HEK293T (cell line): ENCODE data around the gene VWA8.

Experiments
- FOXK2 ChIP-seq: fragments of 450-650 bp; IDR thresholded peaks from 2 replicates; pipeline ENCODE4 v1.6.1; 2016; ENCODE audit warnings: mild to moderate bottlenecking
- L3MBTL2 ChIP-seq: fragments of 450-650 bp; conservative IDR thresholded peaks from 2 replicates; pipeline ENCODE4 v1.6.1; 2016; ENCODE audit warnings: mild to moderate bottlenecking
- NFRKB ChIP-seq: fragments of 450-650 bp; IDR thresholded peaks from 2 replicates; pipeline ENCODE4 v1.6.1; 2016; ENCODE audit warnings: mild to moderate bottlenecking, moderate library complexity
- TARDBP ChIP-seq: fragments of 450-650 bp; IDR thresholded peaks from 2 replicates; pipeline ENCODE4 v1.6.1; 2016
- TF ChIP-seq, protein P1 (sequence below): fragments of 450-650 bp; IDR thresholded peaks from 2 replicates; pipeline ENCODE4 v1.6.1; 2016

DNA sequence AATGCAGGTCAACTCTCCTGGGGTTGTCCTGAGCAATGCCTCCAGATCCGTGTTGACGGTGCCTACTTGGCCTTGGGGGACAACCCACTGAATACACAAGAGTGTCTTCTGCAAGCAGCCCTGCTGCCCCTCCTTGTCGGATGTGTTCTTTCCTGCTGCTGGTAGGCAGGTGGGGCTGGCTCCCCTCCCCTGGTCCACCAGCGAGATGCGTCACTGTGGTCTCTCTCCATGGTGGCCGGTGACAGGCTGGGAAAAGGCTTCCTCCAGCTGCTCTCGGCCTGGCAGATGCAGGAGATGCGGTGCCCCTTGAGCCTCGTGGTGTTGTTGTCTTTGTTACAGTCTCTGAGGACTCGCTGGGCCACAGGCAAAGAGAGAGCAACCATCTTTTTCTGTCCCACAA, 418.6 kb downstream of the VWA8 start:
- TF ChIP-seq NFRKB, result no peak
- no peak for TF ChIP-seq FOXK2
- TF ChIP-seq, protein P1, sequence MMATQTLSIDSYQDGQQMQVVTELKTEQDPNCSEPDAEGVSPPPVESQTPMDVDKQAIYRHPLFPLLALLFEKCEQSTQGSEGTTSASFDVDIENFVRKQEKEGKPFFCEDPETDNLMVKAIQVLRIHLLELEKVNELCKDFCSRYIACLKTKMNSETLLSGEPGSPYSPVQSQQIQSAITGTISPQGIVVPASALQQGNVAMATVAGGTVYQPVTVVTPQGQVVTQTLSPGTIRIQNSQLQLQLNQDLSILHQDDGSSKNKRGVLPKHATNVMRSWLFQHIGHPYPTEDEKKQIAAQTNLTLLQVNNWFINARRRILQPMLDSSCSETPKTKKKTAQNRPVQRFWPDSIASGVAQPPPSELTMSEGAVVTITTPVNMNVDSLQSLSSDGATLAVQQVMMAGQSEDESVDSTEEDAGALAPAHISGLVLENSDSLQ, result no peak
- no peak for TF ChIP-seq L3MBTL2
- no peak for TF ChIP-seq TARDBP
